ENCODE data around the gene PRRG2. TPM values are rescaled to one million over a fixed set of nuclear protein-coding genes. Genes with fewer than 3 reads are reported as not detected.

Gene PRRG2
- total RNA-seq, 2 experiments from 2014 or later = 1.5 TPM

GRCh38 chr19:49594993-49595818, 14.1 kb downstream of the PRRG2 start:
- ChIA-PET CTCF (no interaction called here), POLR2A (interaction anchor here (0.9 to 1.9 kb wide), 6 partner anchors 13 to 85 kb away, joined by 3 to 8 read pairs (median 3); partner anchors contain the start of genes NOSIP and SCAF1)
- H3K4me3 Mint-ChIP-seq = no peak overlapping the region
- TF ChIP-seq, protein P1, sequence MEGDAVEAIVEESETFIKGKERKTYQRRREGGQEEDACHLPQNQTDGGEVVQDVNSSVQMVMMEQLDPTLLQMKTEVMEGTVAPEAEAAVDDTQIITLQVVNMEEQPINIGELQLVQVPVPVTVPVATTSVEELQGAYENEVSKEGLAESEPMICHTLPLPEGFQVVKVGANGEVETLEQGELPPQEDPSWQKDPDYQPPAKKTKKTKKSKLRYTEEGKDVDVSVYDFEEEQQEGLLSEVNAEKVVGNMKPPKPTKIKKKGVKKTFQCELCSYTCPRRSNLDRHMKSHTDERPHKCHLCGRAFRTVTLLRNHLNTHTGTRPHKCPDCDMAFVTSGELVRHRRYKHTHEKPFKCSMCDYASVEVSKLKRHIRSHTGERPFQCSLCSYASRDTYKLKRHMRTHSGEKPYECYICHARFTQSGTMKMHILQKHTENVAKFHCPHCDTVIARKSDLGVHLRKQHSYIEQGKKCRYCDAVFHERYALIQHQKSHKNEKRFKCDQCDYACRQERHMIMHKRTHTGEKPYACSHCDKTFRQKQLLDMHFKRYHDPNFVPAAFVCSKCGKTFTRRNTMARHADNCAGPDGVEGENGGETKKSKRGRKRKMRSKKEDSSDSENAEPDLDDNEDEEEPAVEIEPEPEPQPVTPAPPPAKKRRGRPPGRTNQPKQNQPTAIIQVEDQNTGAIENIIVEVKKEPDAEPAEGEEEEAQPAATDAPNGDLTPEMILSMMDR (IDR thresholded peaks at IDR 0.05) = no peak
- intact Hi-C loops (cut with micrococcal nuclease) = loop anchor here (5.0 kb wide), 1 partner anchor 82 kb away; the partner anchor contains the start of gene PRMT1
- no peaks in the 10 kb centered on the region for H3K27me3 Mint-ChIP-seq
- H3K27ac Mint-ChIP-seq = no peak overlapping the region
- peaks cover 15% of the 10 kb centered on the region for H3K4me1 Mint-ChIP-seq (ENCODE audit: low read depth)
- ATAC-seq = no peak
- peaks cover 23% of the 10 kb centered on the region for H3K36me3 Mint-ChIP-seq (ENCODE audit: low read depth)
- DNase-seq = no peak
- H3K9me3 Mint-ChIP-seq = no peaks in the 10 kb centered on the region

DNA sequence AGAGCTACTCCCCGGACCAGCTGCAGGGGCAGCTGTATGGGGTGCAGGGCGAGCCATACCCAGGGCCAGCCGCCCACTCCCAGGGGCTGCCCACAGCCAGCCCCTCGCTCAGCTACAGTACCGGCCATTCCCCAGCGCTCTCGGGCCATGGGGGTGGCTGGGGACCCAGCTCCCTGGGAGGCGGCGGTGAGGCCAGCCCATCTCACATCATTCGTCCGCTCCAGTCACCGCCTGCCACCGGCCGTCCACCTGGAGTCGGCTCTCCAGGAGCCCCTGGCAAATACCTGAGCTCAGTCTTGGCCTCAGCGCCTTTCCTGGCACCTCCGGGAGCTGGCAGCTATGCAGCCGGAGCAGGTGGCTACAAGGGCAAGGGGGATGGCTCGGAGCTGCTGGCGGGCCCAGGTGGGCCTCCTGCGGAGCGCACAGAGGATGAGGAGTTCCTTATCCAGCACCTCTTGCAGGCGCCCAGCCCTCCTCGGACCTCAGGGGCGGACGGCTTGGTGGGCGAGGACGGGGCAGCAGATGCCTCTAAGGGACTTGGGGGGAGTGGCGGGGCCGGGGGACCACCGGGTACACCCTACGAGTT, 14.8 kb downstream of the PRRG2 start:
- no peak overlapping the region for H3K27ac Mint-ChIP-seq
- H3K36me3 Mint-ChIP-seq (ENCODE audit: low read depth) = peaks cover 24% of the 10 kb centered on the region
- H3K4me1 Mint-ChIP-seq (ENCODE audit: low read depth) = peaks cover 17% of the 10 kb centered on the region
- TF ChIP-seq, protein P1 (IDR thresholded peaks at IDR 0.05) = no peak
- no peaks in the 10 kb centered on the region for H3K27me3 Mint-ChIP-seq
- ATAC-seq (no peak), DNase-seq (no peak)
- no peak overlapping the region for H3K4me3 Mint-ChIP-seq
- ChIA-PET POLR2A (interaction anchor here (0.9 to 1.9 kb wide), 6 partner anchors 13 to 84 kb away, joined by 3 to 8 read pairs (median 3); partner anchors contain the start of gene SCAF1), CTCF (no interaction called here)
- no peaks in the 10 kb centered on the region for H3K9me3 Mint-ChIP-seq
- intact Hi-C loops (cut with micrococcal nuclease) = no loop called here

DNA sequence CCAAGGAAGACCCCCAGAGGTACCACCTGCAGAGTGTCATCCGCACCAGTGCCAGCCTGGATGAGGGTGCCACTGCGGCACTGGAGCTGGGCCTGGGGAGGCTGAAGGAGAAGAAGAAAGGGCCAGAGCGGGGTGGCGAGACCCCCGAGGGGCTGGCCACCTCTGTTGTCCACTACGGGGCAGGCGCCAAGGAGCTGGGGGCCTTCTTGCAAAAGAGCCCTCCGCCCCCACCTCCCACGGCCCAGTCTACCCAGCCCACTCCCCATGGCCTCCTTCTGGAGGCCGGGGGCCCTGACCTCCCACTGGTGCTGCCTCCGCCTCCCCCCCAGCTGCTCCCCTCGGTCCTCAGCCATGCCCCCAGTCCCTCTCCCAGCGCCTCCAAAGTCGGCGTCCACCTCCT, 15.3 kb downstream of the PRRG2 start:
- Mint-ChIP-seq H3K27me3 (no peaks in the 10 kb centered on the region), H3K9me3 (no peaks in the 10 kb centered on the region), H3K36me3 (ENCODE audit: low read depth) (peaks cover 27% of the 10 kb centered on the region), H3K4me1 (ENCODE audit: low read depth) (peaks cover 19% of the 10 kb centered on the region), H3K4me3 (no peak overlapping the region), H3K27ac (no peak overlapping the region)
- ATAC-seq = no peak
- DNase-seq = no peak
- intact Hi-C loops (cut with micrococcal nuclease) = no loop called here
- ChIA-PET POLR2A (interaction anchor here (0.9 to 1.4 kb wide), 3 partner anchors 12 to 60 kb away, joined by 3 to 4 read pairs (median 3); no protein-coding TSS in a partner anchor), CTCF (no interaction called here)
- TF ChIP-seq, protein P1 (IDR thresholded peaks at IDR 0.05) = no peak

DNA sequence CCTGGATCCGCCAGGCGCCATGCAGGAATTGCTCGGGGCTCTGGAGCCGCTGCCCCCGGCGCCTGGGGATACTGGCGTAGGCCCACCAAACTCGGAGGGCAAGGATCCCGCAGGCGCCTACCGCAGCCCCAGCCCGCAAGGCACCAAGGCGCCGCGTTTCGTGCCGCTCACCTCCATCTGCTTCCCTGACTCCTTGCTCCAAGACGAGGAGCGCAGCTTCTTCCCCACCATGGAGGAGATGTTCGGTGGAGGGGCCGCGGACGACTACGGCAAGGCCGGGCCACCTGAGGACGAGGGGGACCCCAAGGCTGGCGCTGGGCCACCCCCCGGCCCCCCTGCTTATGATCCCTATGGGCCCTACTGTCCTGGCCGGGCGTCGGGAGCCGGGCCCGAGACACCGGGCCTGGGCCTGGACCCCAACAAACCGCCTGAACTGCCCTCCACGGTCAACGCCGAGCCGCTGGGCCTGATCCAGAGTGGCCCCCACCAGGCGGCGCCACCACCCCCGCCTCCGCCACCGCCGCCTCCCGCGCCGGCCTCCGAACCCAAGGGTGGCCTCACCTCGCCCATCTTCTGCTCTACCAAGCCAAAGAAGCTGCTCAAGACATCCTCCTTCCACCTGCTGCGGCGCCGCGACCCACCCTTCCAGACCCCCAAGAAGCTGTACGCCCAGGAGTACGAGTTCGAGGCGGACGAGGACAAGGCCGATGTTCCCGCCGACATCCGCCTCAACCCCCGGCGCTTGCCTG, 16.0 kb downstream of the PRRG2 start:
- DNase-seq = no peak
- ATAC-seq = no peak
- Mint-ChIP-seq H3K36me3 (ENCODE audit: low read depth) (peaks cover 32% of the 10 kb centered on the region), H3K4me3 (no peak overlapping the region), H3K27me3 (no peaks in the 10 kb centered on the region), H3K27ac (no peak overlapping the region), H3K9me3 (no peaks in the 10 kb centered on the region), H3K4me1 (ENCODE audit: low read depth) (peaks cover 23% of the 10 kb centered on the region)
- intact Hi-C loops (cut with micrococcal nuclease) = no loop called here
- ChIA-PET CTCF (no interaction called here), POLR2A (interaction anchor here (1.4 kb wide), 2 partner anchors 15 to 60 kb away, joined by 3 to 4 read pairs; no protein-coding TSS in a partner anchor)
- TF ChIP-seq, protein P1 (IDR thresholded peaks at IDR 0.05) = no peak

Data from activated CD8-positive, alpha-beta T cell treated with anti-CD3 and anti-CD28 coated beads for 36 hours (primary cell).